ENCODE results near the gene GPC4.
"Not testable (repeated sequence)": the region's sequence is repeated elsewhere in the genome, so short reads cannot be mapped to it uniquely, and the experiment has no call there.

Gene GPC4

GRCh38 chrX:133365871-133366611, 49.2 kb downstream of the GPC4 start:
- no peak for DNase-seq (ENCODE audit: low spot score)

DNA sequence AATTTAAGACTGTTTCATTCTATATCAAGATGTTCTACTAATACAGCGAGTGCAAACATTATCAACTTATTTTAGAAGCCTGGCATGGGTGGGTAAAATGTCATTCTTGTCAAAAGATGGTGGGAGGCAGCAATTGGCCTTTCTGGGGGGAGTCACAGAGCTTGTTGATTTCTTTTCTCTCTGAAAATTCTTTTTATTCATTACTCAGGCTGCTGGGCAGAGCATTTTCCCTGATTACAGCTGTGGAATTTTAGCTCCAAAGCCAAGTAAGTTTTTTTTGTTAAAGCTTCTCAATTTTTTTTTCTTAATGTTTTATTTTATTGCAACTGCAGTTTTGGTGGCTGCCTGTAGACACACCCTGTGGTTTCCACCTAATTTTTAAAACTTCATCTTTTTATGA, 50.4 kb downstream of the GPC4 start:
- DNase-seq (ENCODE audit: low spot score), result no peak

- no peak for DNase-seq (ENCODE audit: low spot score)
Observed at GRCh38 chrX:133364196-133364595, 51.1 kb downstream of the GPC4 start.

DNA sequence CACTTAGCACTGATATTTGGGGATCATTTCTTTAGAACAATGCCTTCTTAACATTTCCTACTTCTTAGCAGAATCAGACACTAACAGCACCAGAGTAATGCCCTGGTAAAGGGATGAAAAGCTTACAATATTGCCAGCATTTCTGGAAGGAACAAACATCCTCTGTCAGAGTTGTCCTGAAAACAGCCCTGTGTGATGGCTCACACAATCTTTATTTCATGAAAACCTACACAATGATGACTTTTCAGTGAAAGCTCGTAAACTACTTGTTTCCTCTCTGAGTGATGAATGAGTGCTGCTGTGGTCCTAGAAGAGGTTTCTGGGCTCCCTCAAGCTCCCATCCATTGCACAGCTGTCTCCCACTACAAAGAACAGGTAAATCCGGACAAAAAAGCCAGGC, 52.8 kb downstream of the GPC4 start:
- DNase-seq (ENCODE audit: low spot score), result no peak

DNA sequence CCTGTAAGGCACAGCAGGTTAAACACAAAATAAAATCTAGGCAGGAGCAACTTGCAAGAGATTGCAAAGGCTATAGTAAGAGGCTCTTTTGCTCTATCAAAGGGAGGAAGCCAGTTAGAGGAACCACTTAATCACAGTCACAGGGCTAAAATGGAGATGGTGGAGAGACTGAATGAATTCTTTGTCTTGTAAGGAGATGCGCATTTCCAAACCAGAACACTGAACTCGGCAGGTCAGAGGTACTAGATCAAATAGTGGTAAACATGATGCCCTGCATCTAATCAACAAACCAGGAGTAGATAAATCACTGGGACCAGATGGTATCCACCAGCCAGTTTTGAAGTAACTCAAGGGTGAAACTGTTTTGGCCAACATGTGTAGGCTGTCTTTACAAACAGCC, 55.8 kb downstream of the GPC4 start:
- no peak for DNase-seq (ENCODE audit: low spot score)

DNA sequence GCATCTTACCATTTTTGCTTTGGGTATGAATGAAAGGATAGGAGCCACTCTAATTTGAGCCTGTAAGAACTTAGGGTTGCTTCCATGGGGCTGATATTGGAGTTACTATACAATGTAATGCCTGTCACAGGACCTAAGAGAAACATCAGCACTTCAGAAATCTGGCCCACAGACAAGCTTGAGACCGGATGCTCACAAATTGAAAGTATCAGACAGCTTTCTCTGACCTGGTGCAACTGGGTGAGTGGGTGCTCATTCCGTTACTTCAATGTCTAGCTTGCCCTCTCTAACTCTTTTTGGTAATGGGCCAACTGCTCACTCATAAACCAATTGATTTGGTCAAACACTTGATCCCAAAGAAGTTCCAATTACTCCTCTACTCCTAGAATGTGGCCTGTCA, 62.1 kb downstream of the GPC4 start:
- no peak for DNase-seq (ENCODE audit: low spot score)

DNA sequence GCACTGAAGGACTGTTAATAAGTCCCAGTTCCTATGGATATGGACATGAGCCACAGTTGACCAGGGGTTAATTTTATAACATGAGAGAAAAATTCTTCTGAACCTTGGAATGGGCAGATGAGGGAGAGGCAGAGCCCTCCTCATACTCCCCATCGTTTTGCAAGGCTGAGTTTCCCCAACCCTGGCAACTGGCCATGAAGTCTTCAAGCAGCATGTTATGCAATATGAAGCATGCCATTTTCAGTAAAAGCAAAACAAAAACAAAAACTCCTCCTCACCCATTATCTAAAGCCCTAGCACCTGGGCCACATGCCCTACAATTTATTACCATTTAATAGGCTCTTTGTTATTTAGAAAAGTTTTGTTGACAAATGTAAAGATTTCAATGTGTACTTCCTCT, 64.5 kb downstream of the GPC4 start:
- DNase-seq (ENCODE audit: low spot score), result no peak

DNA sequence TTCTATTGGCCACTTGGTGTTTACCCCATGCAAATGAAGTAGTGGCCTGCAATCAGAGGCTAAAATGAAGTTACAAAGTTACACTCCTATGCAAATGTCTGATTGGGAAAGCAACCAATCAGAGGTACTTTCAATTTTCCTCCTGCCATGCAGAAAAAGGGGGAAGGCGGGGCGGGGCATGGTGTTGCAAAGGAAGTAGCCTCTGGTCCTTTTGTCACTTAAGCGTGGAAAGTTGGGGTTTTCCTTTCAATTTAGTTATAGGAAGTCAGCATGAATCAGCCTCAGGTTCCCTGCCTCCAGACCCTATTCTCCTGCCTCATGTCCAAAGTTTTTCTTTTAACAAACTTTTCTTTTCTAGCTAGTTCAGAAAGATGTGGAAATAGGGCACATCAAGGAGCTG, 69.3 kb downstream of the GPC4 start:
- DNase-seq (ENCODE audit: low spot score), result no peak

DNA sequence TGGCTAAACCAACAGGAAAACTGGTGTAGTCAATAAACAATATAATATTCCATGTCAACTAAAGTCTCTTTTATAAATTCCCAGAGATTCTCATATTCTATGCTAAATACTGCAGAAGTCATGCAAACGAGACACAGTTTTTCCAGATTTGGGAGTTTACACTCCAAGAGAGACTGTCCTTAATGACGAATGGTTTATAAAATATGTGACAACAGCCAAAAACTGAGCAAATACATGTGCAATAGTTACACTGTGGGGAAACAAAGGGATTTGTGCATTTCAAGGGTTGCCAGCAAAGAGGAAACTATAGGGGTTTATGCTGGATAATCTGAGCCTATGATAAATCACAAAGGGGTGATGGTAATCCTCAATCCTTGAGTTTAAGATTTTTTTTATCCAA, 75.7 kb downstream of the GPC4 start:
- no peak for DNase-seq (ENCODE audit: low spot score)

GRCh38 chrX:133337250-133337649, 78.0 kb downstream of the GPC4 start:
- no peak for DNase-seq (ENCODE audit: low spot score)

GRCh38 chrX:133335027-133335426, 80.3 kb downstream of the GPC4 start:
- DNase-seq (ENCODE audit: low spot score), result peak; percentile 5

- no peak for DNase-seq (ENCODE audit: low spot score)
Observed at GRCh38 chrX:133333154-133333750, 82.0 kb downstream of the GPC4 start.

DNA sequence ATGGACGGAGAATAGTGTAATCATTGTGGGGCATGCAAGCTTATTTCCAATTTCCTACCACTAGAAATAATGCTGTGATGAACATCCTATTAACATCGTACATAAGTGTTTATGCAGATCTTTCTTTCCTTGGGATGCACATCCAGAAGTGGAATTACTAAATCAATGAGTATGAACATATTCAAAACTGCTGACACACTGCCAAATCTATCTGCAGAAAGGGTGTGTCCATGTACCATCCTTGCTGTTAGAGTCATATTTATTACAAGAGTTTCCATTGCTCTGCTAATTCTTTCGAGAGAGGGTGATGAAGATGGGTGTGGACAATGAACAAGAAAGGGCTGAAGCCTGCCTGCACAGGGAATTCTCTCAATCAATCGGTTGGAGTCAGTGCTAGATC, 82.6 kb downstream of the GPC4 start:
- DNase-seq (ENCODE audit: low spot score), result no peak

- DNase-seq (ENCODE audit: low spot score), result no peak
Observed at GRCh38 chrX:133330956-133331355, 84.3 kb downstream of the GPC4 start.

DNA sequence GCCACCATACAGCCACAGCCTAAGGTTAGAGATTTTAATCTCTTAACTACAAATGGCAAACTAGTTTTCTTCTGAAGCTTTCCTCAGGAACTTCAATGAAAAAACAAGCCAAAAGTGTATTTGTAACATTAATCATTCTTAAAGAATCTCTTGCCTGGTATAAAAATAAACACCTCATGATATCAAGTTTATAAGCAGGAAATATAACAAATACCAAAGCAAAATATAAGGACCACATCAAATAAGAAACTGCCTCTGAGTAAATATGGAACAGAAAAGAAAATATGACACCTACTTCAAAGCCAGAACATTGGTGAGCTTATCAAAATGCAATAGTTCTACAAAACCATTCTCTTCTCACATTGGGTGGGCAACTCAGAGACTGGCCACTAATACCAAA, 89.9 kb downstream of the GPC4 start:
- no peak for DNase-seq (ENCODE audit: low spot score)

- DNase-seq (ENCODE audit: low spot score), result no peak
Observed at GRCh38 chrX:133323431-133323830, 91.9 kb downstream of the GPC4 start.

DNA sequence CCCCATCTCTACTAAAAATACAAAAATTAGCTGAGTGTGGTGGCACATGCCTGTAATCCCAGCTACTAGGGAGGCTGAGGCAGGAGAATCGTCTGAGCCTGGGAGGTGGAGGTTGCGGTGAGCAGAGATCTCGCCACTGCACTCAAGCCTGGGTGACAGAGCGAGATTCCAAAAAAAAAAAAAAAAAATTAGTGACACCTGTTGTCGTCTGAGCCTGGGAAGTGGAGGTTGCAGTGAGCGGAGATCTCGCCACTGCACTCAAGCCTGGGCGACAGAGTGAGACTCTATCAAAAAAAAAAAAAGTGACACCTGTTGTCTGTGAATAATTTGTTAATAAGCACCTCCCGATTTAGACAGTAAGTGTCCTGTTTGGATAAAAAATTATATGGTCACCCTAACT, 93.0 kb downstream of the GPC4 start:
- not testable (repeated sequence) for DNase-seq (ENCODE audit: low spot score)

- no peak for DNase-seq (ENCODE audit: low spot score)
Observed at GRCh38 chrX:133321451-133321850, 93.8 kb downstream of the GPC4 start.

DNA sequence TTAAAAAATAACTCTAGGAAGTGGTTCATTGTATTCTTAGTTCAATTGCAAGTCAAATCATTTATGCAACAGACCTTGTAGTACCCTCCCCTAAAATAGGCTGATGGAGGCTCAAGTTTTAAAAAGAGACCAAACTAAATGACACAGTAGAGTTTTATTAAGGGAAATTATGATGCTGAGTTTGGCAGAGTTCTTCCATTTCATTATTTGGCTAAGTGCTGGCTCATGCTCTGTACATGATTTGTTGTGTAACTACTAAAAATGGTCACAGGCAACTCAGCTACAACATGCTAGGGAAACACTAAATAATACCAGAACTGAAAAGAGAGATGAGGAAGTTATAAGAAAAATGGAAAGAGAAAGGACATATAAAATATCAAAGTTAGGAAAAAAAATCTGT, 101.0 kb downstream of the GPC4 start:
- no peak for DNase-seq (ENCODE audit: low spot score)

DNA sequence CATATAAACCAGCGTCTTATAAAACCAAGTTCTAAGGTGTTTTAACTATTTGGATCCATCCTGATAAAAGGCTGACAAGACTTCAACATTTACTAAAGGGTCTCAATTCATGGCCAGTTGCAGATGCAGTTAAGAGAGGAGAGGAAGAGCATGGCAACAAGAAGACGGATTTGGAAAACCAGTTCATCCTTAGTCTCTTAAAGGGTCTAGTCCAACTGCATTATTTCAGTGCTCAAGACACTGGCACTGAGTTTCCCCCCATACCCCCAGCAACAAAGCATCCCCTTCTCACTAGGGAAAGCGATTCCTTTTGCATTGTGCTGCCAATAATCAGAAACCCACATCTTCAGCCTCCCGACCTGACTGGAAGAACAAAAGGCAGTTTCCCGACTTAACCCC, 106.8 kb downstream of the GPC4 start:
- no peak for DNase-seq (ENCODE audit: low spot score)

DNA sequence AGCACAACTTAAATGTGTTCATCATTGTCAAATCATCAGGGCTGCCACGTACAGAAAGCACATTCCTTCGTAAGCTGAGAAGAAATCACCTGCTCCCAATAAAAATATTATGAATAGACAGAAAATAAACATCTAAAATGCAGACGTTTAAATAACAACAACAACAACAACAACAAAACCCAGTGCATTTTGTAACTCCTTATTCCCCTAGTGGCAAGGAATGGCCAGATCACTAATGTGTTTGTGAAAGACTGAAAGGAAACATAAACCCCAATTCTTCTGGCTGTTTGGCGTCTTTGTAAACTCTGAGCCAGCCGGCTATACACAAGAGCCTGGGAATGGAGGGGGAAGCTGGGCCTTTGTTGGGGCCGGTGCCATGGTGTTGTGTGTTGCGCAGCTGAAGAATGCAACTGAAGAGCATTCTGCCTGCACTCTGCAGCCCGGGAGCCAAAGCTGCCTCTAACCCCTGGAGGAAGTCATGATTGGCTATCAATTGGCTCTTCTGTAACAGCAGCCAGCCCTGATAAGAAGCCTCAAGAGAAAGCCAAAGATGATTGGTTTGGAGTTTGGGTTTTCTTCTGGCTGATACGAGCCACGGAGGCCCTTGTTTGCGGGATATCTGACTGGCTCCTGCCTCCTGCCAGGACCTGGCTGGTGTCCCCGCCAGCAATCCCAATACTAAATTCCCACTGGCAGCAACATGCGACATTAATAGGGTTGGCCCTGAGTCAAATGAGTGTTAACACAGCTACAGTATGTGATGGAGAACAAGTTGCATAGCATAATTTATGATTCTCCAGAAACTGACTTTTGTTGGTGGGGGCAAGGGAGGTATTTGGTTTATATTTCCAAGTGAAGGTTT, 107.4 kb downstream of the GPC4 start:
- DNase-seq (ENCODE audit: low spot score), result no peak

DNA sequence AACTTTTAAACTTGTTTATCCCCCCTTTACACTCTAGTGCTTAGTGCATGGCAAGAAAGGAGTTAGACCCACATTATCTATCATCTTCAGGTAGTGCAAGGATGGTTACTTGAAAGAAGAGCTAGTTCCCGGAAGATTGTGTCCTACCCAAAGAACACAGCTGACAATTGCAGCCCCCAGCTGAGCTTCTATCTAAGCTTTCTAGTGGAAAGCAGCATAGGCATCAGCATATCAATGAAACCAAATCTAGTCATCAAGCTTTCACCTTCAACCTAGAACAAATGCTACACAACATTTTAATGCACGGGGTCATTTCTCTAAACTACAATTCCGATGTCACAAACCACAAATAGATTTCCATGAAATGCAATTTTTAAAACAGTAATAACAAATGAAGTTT, 108.2 kb downstream of the GPC4 start:
- DNase-seq (ENCODE audit: low spot score), result no peak

- no peak for DNase-seq (ENCODE audit: low spot score)
Observed at GRCh38 chrX:133306316-133306715, 109.0 kb downstream of the GPC4 start.
